ENCODE data around the gene CCDC190.

Gene CCDC190

GRCh38 chr1:162881590-162881989 is 20.6 kb upstream of the CCDC190 start:
- no peak for TF ChIP-seq TAF1 (IDR thresholded peaks at IDR 0.05; ENCODE audit: borderline replicate concordance, insufficient read depth, low read length)
- no peak for TF ChIP-seq REST (IDR thresholded peaks at IDR 0.05; ENCODE audit: insufficient read depth in 1 of 2, low read depth in 2 of 2, low read length in 2 of 2)
- no peak for TF ChIP-seq FOXP2 (optimal IDR thresholded peaks at IDR 0.05; ENCODE audit: borderline replicate concordance, extremely low read depth, extremely low read length, insufficient read depth)
- no peak for TF ChIP-seq POLR2AphosphoS5 (IDR thresholded peaks at IDR 0.05; ENCODE audit: low read depth, low read length)
- no peak for TF ChIP-seq SIN3A (IDR thresholded peaks at IDR 0.05; ENCODE audit: borderline replicate concordance, insufficient read depth, low read length)

GRCh38 chr1:162878000-162878596 is 17.1 kb upstream of the CCDC190 start:
- TF ChIP-seq TAF1 (IDR thresholded peaks at IDR 0.05; ENCODE audit: borderline replicate concordance, insufficient read depth, low read length) (no peak), REST (IDR thresholded peaks at IDR 0.05; ENCODE audit: insufficient read depth in 1 of 2, low read depth in 2 of 2, low read length in 2 of 2) (no peak), FOXP2 (optimal IDR thresholded peaks at IDR 0.05; ENCODE audit: borderline replicate concordance, extremely low read depth, extremely low read length, insufficient read depth) (no peak), POLR2AphosphoS5 (IDR thresholded peaks at IDR 0.05; ENCODE audit: low read depth, low read length) (no peak), SIN3A (IDR thresholded peaks at IDR 0.05; ENCODE audit: borderline replicate concordance, insufficient read depth, low read length) (no peak)

- TF ChIP-seq SIN3A (IDR thresholded peaks at IDR 0.05; ENCODE audit: borderline replicate concordance, insufficient read depth, low read length) (no peak), REST (IDR thresholded peaks at IDR 0.05; ENCODE audit: insufficient read depth in 1 of 2, low read depth in 2 of 2, low read length in 2 of 2) (no peak), TAF1 (IDR thresholded peaks at IDR 0.05; ENCODE audit: borderline replicate concordance, insufficient read depth, low read length) (no peak), POLR2AphosphoS5 (IDR thresholded peaks at IDR 0.05; ENCODE audit: low read depth, low read length) (no peak), FOXP2 (optimal IDR thresholded peaks at IDR 0.05; ENCODE audit: borderline replicate concordance, extremely low read depth, extremely low read length, insufficient read depth) (no peak)
These were observed 16.4 kb upstream of the CCDC190 start for GRCh38 chr1:162877412-162877811.

- TF ChIP-seq POLR2AphosphoS5 (IDR thresholded peaks at IDR 0.05; ENCODE audit: low read depth, low read length) = no peak
- no peak for TF ChIP-seq SIN3A (IDR thresholded peaks at IDR 0.05; ENCODE audit: borderline replicate concordance, insufficient read depth, low read length)
- TF ChIP-seq FOXP2 (optimal IDR thresholded peaks at IDR 0.05; ENCODE audit: borderline replicate concordance, extremely low read depth, extremely low read length, insufficient read depth) = no peak
- no peak for TF ChIP-seq TAF1 (IDR thresholded peaks at IDR 0.05; ENCODE audit: borderline replicate concordance, insufficient read depth, low read length)
- no peak for TF ChIP-seq REST (IDR thresholded peaks at IDR 0.05; ENCODE audit: insufficient read depth in 1 of 2, low read depth in 2 of 2, low read length in 2 of 2)
These were observed 15.8 kb upstream of the CCDC190 start for GRCh38 chr1:162876751-162877150.
